SH-SY5Y (cell line): ENCODE measurements around the gene PRG2.

ENCODE experiments used
- GATA2 ChIP-seq: IDR thresholded peaks from 2 replicates; pipeline ENCODE4 v1.6.1; 2011; ENCODE audit warnings: mild to moderate bottlenecking, low read depth, low read length
- GATA3 ChIP-seq: IDR thresholded peaks from 2 replicates; pipeline ENCODE4 v1.6.1; 2011; ENCODE audit warnings: low read depth, mild to moderate bottlenecking, low read length, moderate library complexity

PRG2 gene

DNA sequence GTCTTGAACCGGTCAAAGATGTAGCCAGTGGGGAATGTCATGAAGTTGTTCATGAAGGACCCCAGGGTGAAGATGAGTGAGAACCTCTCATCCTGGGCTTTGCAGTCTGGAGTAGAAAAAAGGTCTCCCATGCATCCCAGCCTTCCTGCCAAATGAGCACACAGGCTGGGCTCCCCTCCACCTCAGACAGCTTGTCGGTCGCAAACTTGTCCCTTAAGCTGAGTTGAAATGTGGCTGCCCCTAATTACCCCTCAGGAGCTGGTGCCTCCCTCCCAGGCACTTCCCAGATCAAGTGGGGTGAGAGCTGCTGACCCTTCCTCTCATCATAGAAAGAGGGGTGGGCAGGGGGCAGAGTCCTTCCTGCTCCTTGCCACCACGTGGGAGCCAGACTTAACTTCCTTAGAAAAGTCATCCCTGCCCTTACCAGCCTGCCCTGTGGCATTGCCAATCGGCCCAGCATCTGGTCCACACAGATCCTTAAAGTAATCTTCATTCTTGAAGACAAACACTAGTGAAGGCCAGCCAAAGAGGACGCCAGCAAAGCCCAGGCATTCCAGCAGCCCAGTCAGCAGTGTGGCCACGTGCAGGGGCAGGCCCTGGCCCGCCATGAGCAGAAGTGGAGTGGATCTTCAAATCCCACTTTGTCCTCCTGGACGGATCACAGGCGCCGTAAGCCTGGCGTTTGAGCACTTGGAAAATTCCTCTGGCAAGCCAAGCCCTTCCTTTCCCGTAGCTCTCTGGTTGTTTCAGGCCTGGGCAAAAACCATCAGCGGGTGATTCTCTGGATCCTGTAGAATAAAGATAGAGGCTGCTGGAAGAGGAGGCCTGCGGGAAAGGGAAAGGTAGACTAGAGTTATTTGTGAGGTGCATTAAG is 35.4 kb upstream of the PRG2 start:
- TF ChIP-seq GATA2 (no peak), GATA3 (no peak)

- TF ChIP-seq GATA3 (no peak), GATA2 (no peak)
Observed at GRCh38 chr11:57424792-57425564, 34.5 kb upstream of the PRG2 start.

DNA sequence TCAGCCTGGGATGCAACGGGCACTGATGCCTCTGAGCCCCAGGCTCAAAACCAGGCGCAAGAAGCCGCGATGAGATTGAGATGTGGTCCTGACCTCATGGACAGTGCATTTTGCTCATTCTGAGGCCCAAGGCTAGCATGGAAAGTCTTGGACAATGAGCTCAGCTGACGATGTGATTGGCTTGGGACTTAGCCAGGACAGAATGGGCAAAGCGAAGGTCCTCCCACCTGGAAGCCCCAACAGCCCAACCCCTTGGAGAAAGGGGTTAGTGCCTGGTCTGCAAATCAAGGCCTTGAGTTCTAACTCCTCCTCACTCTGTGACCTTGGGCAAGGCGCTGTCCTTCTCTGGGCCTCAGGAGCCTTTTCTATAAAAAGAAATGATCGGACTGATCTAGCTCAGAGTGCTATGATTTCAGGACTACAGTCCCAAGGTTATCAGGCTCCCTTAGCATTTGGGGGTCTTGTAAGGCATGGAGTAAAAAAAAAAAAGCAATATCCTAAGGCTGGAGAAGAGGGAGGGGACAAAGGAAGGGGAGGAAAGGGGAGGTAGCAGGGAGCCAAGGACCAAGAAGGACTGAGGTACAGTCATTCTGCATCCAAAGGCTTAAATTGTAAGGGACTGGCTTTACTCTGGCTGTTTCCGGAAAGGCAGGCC is 33.8 kb upstream of the PRG2 start:
- TF ChIP-seq GATA3 (no peak), GATA2 (no peak)

- no peak for TF ChIP-seq GATA2
- no peak for TF ChIP-seq GATA3
Observed at GRCh38 chr11:57422669-57423068, 32.2 kb upstream of the PRG2 start.

- TF ChIP-seq GATA3: no peak
- no peak for TF ChIP-seq GATA2
Observed at GRCh38 chr11:57421805-57422204, 31.4 kb upstream of the PRG2 start.

- TF ChIP-seq GATA3 (no peak), GATA2 (no peak)
Observed at GRCh38 chr11:57421066-57421465, 30.6 kb upstream of the PRG2 start.

DNA sequence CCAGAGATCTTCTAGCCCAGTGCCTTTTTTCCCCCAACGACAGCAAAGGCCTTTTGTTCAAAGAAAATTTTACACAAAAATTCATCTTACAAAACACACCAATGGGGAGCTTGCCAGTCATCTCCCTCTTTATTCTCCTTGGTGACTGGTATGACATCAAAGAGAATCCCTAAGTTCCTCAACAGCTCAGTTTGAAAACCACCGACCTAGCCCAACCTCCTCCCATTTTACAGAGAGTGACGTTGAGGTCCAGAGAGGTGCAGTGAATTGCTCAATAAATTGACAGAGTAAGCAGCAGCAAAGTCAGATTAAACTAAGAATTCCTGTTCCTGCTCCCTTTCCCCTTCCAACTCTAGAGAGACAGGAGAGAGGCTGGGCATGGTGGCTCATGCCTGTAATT is 28.7 kb upstream of the PRG2 start:
- no peak for TF ChIP-seq GATA2
- no peak for TF ChIP-seq GATA3

- TF ChIP-seq GATA3 (no peak), GATA2 (no peak)
Observed at GRCh38 chr11:57418131-57418530, 27.7 kb upstream of the PRG2 start.

DNA sequence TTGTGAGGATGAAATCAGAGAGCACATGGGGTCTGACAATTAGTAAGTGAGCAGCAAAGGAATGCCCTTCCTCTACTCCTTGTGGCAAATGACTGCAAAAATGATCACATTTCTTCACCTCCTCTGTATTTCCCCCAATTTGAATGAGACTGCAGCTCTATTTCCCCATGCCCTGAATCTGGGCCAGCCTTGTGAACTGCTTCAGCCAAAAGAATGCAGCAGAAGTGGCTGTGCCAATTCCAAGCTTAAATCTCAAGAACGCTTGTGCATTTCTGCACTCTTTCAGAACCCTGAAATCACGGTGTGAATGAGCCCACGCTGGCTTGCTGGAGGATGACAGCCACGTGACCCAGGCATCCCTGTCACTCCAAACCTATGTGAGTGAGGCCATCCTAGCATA is 26.6 kb upstream of the PRG2 start:
- TF ChIP-seq GATA3: no peak
- TF ChIP-seq GATA2: no peak

- no peak for TF ChIP-seq GATA2
- no peak for TF ChIP-seq GATA3
Observed at GRCh38 chr11:57416436-57416835, 26.0 kb upstream of the PRG2 start.

GRCh38 chr11:57414612-57415212 is 24.3 kb upstream of the PRG2 start:
- TF ChIP-seq GATA2 (no peak), GATA3 (no peak)

DNA sequence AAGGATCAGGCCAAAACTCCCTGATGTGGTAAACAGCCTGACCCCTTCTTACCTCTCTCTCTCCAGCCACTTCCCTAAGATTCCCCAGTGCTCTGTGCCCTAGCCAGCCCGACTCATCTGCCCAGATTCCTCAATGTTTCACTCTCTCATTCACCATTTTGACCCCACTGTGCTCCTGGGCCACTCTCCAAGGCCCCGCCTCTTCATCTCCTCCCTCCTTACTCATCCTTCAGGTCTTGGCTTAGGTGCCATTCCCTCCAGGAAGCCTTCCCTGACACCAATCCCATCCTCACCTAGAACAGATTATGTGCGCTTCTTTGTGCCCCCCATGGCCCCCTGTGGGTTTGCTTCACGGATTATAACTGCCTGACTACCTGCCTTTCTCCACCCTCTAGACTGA is 23.2 kb upstream of the PRG2 start:
- TF ChIP-seq GATA3 (no peak), GATA2 (no peak)

DNA sequence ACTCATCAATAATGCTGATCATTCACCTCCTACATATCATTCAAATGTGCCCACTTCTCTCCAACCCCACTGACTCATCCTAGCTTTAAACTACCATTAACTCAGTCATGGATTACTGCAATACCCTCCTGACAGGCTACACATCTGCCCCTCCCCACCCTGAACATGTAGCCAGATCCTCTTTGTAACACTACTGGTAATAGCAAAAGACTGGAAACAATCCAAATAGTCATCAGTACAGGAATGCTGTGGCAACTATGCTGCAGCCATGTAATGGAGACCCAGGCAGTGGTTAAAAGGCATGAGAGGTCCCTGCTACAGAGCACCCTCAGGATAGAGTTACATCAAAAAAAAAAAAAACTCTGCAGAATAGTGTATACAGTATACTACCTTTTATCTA is 19.8 kb upstream of the PRG2 start:
- TF ChIP-seq GATA2 (no peak), GATA3 (no peak)

DNA sequence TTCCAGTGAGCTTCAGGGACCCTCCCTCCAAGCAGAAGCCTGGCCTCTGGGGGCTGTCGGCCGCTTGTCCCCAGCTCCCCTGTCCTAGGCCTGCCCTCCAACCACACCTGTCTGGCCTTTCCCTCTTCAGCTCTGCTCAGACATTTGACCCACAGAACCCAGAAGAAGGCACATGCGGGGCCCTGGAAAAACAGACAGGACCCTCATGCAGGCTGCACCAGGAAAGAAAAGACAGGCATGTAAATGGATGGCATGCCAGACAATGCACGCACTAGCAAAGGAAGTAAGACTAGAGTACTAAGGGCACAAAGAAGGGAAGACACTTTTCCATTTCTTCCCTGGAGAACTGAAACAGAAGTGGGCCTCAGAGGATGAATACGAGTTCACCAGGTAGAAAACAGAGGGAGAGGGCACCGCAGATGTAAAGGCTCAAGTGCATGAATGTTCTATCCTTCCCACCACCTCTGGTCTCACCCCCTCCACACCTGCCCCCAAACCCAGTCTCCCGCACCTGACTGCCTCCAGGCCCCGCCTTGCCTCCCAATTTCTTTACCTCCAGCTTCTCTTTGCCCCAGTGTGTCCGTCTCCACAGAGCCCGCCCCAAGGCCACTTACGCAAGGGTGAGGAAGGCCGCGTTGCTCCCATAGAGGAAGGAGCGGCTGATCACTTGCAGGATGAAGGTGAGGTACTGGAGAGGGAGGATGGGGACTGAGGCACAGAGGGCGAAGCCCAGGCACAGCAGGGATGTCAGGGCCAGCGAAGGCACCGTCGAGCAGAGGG is 19.1 kb upstream of the PRG2 start:
- TF ChIP-seq GATA2 (no peak), GATA3 (no peak)
